Breast epithelium (tissue), 4 donors: Measurements from ENCODE around the gene GPC6. TPM values are rescaled to one million over a fixed set of nuclear protein-coding genes. Genes with fewer than 3 reads are reported as not detected.

Experiments
- DNase-seq, 2 donors: peaks; one replicate each; pipeline ENCODE4 v3.0.0-alpha.2; 2019; ENCODE audit warnings: low spot score in 2 of 2
- H3K27ac ChIP-seq, 2 donors: fragments of 200-600 bp; sonication (generic) in 1 of 2; one replicate each; pipeline ENCODE4 v1.5.1; 2016 to 2019; ENCODE audit warnings: mild to moderate bottlenecking in 1 of 2
- H3K27me3 ChIP-seq, 2 donors: fragments of 200-600 bp; sonication (generic) in 1 of 2; one replicate each; pipeline versions ENCODE4 v1.5.1 to v1.6.0; 2017 to 2019; ENCODE audit warnings: control low read depth in 1 of 2, mild to moderate bottlenecking in 1 of 2
- H3K36me3 ChIP-seq: fragments of 200-600 bp; one replicate; pipeline ENCODE4 v1.5.1; 2019
- H3K4me1 ChIP-seq, 2 donors: fragments of 200-600 bp; sonication (generic); one replicate each; pipeline ENCODE4 v1.5.1; 2016 to 2019; ENCODE audit warnings: control low read depth in 1 of 2
- H3K4me3 ChIP-seq, 3 donors: fragments of 200-600 bp; sonication (generic); 1 replicate in 2 of 3; 2 replicates in 1 of 3; pipeline ENCODE4 v1.5.1; 2016 to 2019; ENCODE audit warnings: mild to moderate bottlenecking in 3 of 3, moderate library complexity in 2 of 3
- H3K9me3 ChIP-seq, 2 donors: fragments of 200-600 bp; sonication (generic) in 1 of 2; one replicate each; pipeline ENCODE4 v1.5.1; 2016 to 2019; ENCODE audit warnings: control low read depth in 1 of 2
- POLR2A ChIP-seq: fragments of 450-650 bp; IDR thresholded peaks from one replicate; pipeline ENCODE4 v1.6.1; 2016; ENCODE audit warnings: antibody characterized with exemption, mild to moderate bottlenecking, moderate library complexity
- POLR2AphosphoS5 ChIP-seq, 3 donors: sonication (generic); formaldehyde crosslinking; IDR thresholded peaks; one replicate each; pipeline ENCODE4 v1.6.1; 2017; ENCODE audit warnings: antibody characterized with exemption in 3 of 3
- intact Hi-C: fragments of 100-400 bp; cut with DNase I; formaldehyde crosslinking; loops from one replicate; pipeline ENCODE4 v1.15.1; 2023; ENCODE audit warnings: low total_unique reads
- total RNA-seq, 3 donors: library from RNA; depleted of rRNA; stranded (reverse); fragments of >200 nt; gene quantifications; one replicate each; pipeline ENCODE4 v1.1.0, GENCODE V29; 2016
- TF ChIP-seq, protein P1 (sequence below), 3 donors: fragments of 450-650 bp; IDR thresholded peaks; one replicate each; pipeline ENCODE4 v1.5.1; 2016 to 2017; ENCODE audit warnings: antibody characterized with exemption in 3 of 3, mild to moderate bottlenecking in 3 of 3, moderate library complexity in 3 of 3

GPC6 gene
- total RNA-seq, 3 donors from 2014 or later = 3.5 to 44.0 (median 4.9) TPM

GRCh38 chr13:93709506-93710244, 483.1 kb downstream of the GPC6 start:
- H3K36me3 ChIP-seq = no peaks in the 10 kb centered on the region

GRCh38 chr13:93714171-93714570, 487.6 kb downstream of the GPC6 start:
- H3K36me3 ChIP-seq = no peaks in the 10 kb centered on the region
- H3K27ac ChIP-seq = no peak overlapping the region
- TF ChIP-seq, protein P1, sequence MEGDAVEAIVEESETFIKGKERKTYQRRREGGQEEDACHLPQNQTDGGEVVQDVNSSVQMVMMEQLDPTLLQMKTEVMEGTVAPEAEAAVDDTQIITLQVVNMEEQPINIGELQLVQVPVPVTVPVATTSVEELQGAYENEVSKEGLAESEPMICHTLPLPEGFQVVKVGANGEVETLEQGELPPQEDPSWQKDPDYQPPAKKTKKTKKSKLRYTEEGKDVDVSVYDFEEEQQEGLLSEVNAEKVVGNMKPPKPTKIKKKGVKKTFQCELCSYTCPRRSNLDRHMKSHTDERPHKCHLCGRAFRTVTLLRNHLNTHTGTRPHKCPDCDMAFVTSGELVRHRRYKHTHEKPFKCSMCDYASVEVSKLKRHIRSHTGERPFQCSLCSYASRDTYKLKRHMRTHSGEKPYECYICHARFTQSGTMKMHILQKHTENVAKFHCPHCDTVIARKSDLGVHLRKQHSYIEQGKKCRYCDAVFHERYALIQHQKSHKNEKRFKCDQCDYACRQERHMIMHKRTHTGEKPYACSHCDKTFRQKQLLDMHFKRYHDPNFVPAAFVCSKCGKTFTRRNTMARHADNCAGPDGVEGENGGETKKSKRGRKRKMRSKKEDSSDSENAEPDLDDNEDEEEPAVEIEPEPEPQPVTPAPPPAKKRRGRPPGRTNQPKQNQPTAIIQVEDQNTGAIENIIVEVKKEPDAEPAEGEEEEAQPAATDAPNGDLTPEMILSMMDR (IDR thresholded peaks at IDR 0.05) = no peak
- TF ChIP-seq POLR2A (no peak), POLR2AphosphoS5 (IDR thresholded peaks at IDR 0.05) (no peak)
- no peak overlapping the region for H3K4me3 ChIP-seq
- no peak for DNase-seq
- H3K9me3 ChIP-seq = peaks cover 3 to 19% of the 10 kb centered on the region in 2 donors
- no peaks in the 10 kb centered on the region for H3K4me1 ChIP-seq
- H3K27me3 ChIP-seq = no peaks in the 10 kb centered on the region
- intact Hi-C loops = no loop called here

More at GRCh38 chr13:93709506-93710244, 483.1 kb downstream of the GPC6 start:
- H3K9me3 ChIP-seq = peaks cover 0 to 13% of the 10 kb centered on the region in 2 donors
- intact Hi-C loops = no loop called here
- TF ChIP-seq POLR2A (no peak), POLR2AphosphoS5 (IDR thresholded peaks at IDR 0.05) (no peak)
- TF ChIP-seq, protein P1 (IDR thresholded peaks at IDR 0.05) = no peak
- H3K27me3 ChIP-seq = no peaks in the 10 kb centered on the region
- no peaks in the 10 kb centered on the region for H3K4me1 ChIP-seq
- no peak overlapping the region for H3K27ac ChIP-seq
- no peak for DNase-seq
- H3K4me3 ChIP-seq = no peak overlapping the region

- no peaks in the 10 kb centered on the region for H3K36me3 ChIP-seq
- H3K4me3 ChIP-seq = no peak overlapping the region
- no peak for TF ChIP-seq POLR2A
- intact Hi-C loops = no loop called here
- peaks cover 3 to 19% of the 10 kb centered on the region in 2 donors for H3K9me3 ChIP-seq
- no peak overlapping the region for H3K27ac ChIP-seq
- no peak for DNase-seq
- no peaks in the 10 kb centered on the region for H3K4me1 ChIP-seq
- H3K27me3 ChIP-seq = no peaks in the 10 kb centered on the region
These were observed 489.3 kb downstream of the GPC6 start for GRCh38 chr13:93715866-93716265.

- H3K9me3 ChIP-seq = peaks cover 3 to 19% of the 10 kb centered on the region in 2 donors
- TF ChIP-seq POLR2A (no peak), POLR2AphosphoS5 (IDR thresholded peaks at IDR 0.05) (no peak)
- TF ChIP-seq, protein P1 (IDR thresholded peaks at IDR 0.05) = no peak
- H3K4me3 ChIP-seq = no peak overlapping the region
- intact Hi-C loops = no loop called here
- no peaks in the 10 kb centered on the region for H3K36me3 ChIP-seq
- H3K27ac ChIP-seq = no peak overlapping the region
- no peak for DNase-seq
- H3K4me1 ChIP-seq = no peaks in the 10 kb centered on the region
- no peaks in the 10 kb centered on the region for H3K27me3 ChIP-seq
These were observed 490.0 kb downstream of the GPC6 start for GRCh38 chr13:93716623-93717022.

GRCh38 chr13:93721483-93721882, 494.9 kb downstream of the GPC6 start:
- no peaks in the 10 kb centered on the region for H3K36me3 ChIP-seq
- H3K27ac ChIP-seq = no peak overlapping the region
- H3K4me1 ChIP-seq = no peaks in the 10 kb centered on the region
- H3K9me3 ChIP-seq = no peaks in the 10 kb centered on the region
- H3K4me3 ChIP-seq = no peak overlapping the region
- TF ChIP-seq POLR2A (no peak), POLR2AphosphoS5 (IDR thresholded peaks at IDR 0.05) (no peak)
- TF ChIP-seq, protein P1 (IDR thresholded peaks at IDR 0.05) = no peak
- intact Hi-C loops = no loop called here
- DNase-seq = no peak
- no peaks in the 10 kb centered on the region for H3K27me3 ChIP-seq
